ENCODE measurements around the gene SEC24A.

SEC24A gene

GRCh38 chr5:134777366-134777765 lies 128.8 kb downstream of the SEC24A start:
- Histone ChIP-seq H3K4me1 (no peaks in the 10 kb centered on the region), H3K36me3 (peaks cover 100% of the 10 kb centered on the region), H3K4me2 (no peak overlapping the region), H3K9ac (no peak overlapping the region), H3K9me3 (no peaks in the 10 kb centered on the region), H3K4me3 (no peak overlapping the region), H4K20me1 (no peaks in the 10 kb centered on the region), H3K27me3 (no peaks in the 10 kb centered on the region), H3K27ac (no peak overlapping the region)
- TF ChIP-seq Cebpa-rat (IDR thresholded peaks at IDR 0.05), result no peak

All from BLaER1 (cell line).